HPDE6-E6E7 (cell line): ENCODE data around the gene CBR1.

Experiments
- DNase-seq: peaks from one replicate; pipeline ENCODE4 v3.0.0; 2011; ENCODE audit warnings: missing footprints; ENCODE audit errors: extremely low spot score

The CBR1 gene

GRCh38 chr21:36069713-36070583 lies at the start of gene CBR1:
CBR1 (plus strand) TSS chr21:36070024; CDS start chr21:36070116, 92 bp downstream.
- DNase-seq = peak; percentile 73

GRCh38 chr21:36021251-36021837 lies 48.5 kb upstream of the CBR1 start:
- no peak for DNase-seq

- DNase-seq = no peak
Measured at GRCh38 chr21:36022427-36023091, 47.3 kb upstream of the CBR1 start.

- no peak for DNase-seq
Measured at GRCh38 chr21:36023092-36023480, 46.7 kb upstream of the CBR1 start.

- DNase-seq = no peak
Measured at GRCh38 chr21:36024782-36025181, 45.0 kb upstream of the CBR1 start.

GRCh38 chr21:36027347-36027746 lies 42.5 kb upstream of the CBR1 start:
- no peak for DNase-seq

- peak; percentile 73 for DNase-seq
Measured at GRCh38 chr21:36028127-36029069, 41.4 kb upstream of the CBR1 start.

GRCh38 chr21:36029309-36029708 lies 40.5 kb upstream of the CBR1 start:
- no peak for DNase-seq

GRCh38 chr21:36030581-36031189 lies 39.1 kb upstream of the CBR1 start:
- DNase-seq = no peak

- DNase-seq = no peak
Measured at GRCh38 chr21:36032647-36033406, 37.0 kb upstream of the CBR1 start.

- no peak for DNase-seq
Measured at GRCh38 chr21:36034211-36034913, 35.5 kb upstream of the CBR1 start.

GRCh38 chr21:36035381-36035791 lies 34.4 kb upstream of the CBR1 start:
- DNase-seq = no peak

- no peak for DNase-seq
Measured at GRCh38 chr21:36038701-36039497, 30.9 kb upstream of the CBR1 start.

- DNase-seq = no peak
Measured at GRCh38 chr21:36039861-36040260, 30.0 kb upstream of the CBR1 start.

GRCh38 chr21:36040389-36040788 lies 29.4 kb upstream of the CBR1 start:
- DNase-seq = no peak

GRCh38 chr21:36041910-36042309 lies 27.9 kb upstream of the CBR1 start:
- DNase-seq = no peak

- no peak for DNase-seq
Measured at GRCh38 chr21:36044056-36044455, 25.8 kb upstream of the CBR1 start.

GRCh38 chr21:36045993-36046392 lies 23.8 kb upstream of the CBR1 start:
- DNase-seq = no peak

GRCh38 chr21:36047139-36047538 lies 22.7 kb upstream of the CBR1 start:
- DNase-seq = no peak
